ENCODE results near the gene SYTL3.

GRCh38 chr6:158751224-158751623 is 101.4 kb downstream of the SYTL3 start:
- TF ChIP-seq POLR2A (IDR thresholded peaks at IDR 0.05) (no peak), POLR2AphosphoS5 (IDR thresholded peaks at IDR 0.05) (no peak), EP300 (IDR thresholded peaks at IDR 0.05) (no peak)
- TF ChIP-seq, protein P1, sequence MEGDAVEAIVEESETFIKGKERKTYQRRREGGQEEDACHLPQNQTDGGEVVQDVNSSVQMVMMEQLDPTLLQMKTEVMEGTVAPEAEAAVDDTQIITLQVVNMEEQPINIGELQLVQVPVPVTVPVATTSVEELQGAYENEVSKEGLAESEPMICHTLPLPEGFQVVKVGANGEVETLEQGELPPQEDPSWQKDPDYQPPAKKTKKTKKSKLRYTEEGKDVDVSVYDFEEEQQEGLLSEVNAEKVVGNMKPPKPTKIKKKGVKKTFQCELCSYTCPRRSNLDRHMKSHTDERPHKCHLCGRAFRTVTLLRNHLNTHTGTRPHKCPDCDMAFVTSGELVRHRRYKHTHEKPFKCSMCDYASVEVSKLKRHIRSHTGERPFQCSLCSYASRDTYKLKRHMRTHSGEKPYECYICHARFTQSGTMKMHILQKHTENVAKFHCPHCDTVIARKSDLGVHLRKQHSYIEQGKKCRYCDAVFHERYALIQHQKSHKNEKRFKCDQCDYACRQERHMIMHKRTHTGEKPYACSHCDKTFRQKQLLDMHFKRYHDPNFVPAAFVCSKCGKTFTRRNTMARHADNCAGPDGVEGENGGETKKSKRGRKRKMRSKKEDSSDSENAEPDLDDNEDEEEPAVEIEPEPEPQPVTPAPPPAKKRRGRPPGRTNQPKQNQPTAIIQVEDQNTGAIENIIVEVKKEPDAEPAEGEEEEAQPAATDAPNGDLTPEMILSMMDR (IDR thresholded peaks at IDR 0.05), result no peak
